Astrocyte (in vitro differentiated cells and primary cell): ENCODE results near the gene P2RX4. TPM values are rescaled to one million over a fixed set of nuclear protein-coding genes. Genes with fewer than 3 reads are reported as not detected.

Source experiments
- DNase-seq: peaks from one replicate; pipeline ENCODE4 v3.0.0-alpha.2; 2010; ENCODE audit warnings: low read depth
- FAIRE-seq: peaks from 2 replicates; lab custom pipeline; 2011; peaks lifted over from hg19 to GRCh38; lab: Jason Lieb, UNC
- H2AFZ ChIP-seq: 2 replicates; pipeline ENCODE4 v1.6.0; 2012; ENCODE audit warnings: low read depth, low read length, inconsistent platforms
- H3K27ac ChIP-seq: 2 replicates; pipeline ENCODE4 v1.5.1; 2011; ENCODE audit warnings: low read depth, low read length, inconsistent platforms
- H3K27me3 ChIP-seq: 2 replicates; pipeline ENCODE4 v1.6.0; 2011; ENCODE audit warnings: low read length, inconsistent platforms; ENCODE audit not compliant: insufficient read depth
- H3K36me3 ChIP-seq: 2 replicates; pipeline ENCODE4 v1.5.1; 2011; ENCODE audit warnings: low read length, inconsistent platforms; ENCODE audit not compliant: insufficient read depth
- H3K4me1 ChIP-seq: 2 replicates; pipeline ENCODE4 v1.5.1; 2011; ENCODE audit warnings: low read length, inconsistent platforms; ENCODE audit not compliant: insufficient read depth
- H3K4me2 ChIP-seq: 2 replicates; pipeline ENCODE4 v1.6.0; 2012; ENCODE audit warnings: low read length, inconsistent platforms
- H3K4me3 ChIP-seq: 2 replicates; pipeline ENCODE4 v1.5.1; 2011; ENCODE audit warnings: low read depth, mild to moderate bottlenecking, low read length, inconsistent platforms; ENCODE audit not compliant: insufficient read depth
- H3K79me2 ChIP-seq: 2 replicates; pipeline ENCODE4 v1.6.0; 2012; ENCODE audit warnings: mild to moderate bottlenecking, low read length, inconsistent platforms; ENCODE audit not compliant: insufficient read depth
- H3K9ac ChIP-seq: 2 replicates; pipeline ENCODE4 v1.6.0; 2012; ENCODE audit warnings: mild to moderate bottlenecking, low read length, inconsistent platforms
- H3K9me3 ChIP-seq: 2 replicates; pipeline ENCODE4 v1.5.1; 2012; ENCODE audit warnings: low read depth, mild to moderate bottlenecking, low read length, inconsistent platforms; ENCODE audit not compliant: insufficient read depth
- H4K20me1 ChIP-seq: 2 replicates; pipeline ENCODE4 v1.6.0; 2012; ENCODE audit warnings: low read length, inconsistent platforms; ENCODE audit not compliant: insufficient read depth
- H3K27ac Mint-ChIP-seq: one replicate; pipeline ENCODE4 v1.8.0; 2021; ENCODE audit warnings: mild to moderate bottlenecking, mixed read lengths; ENCODE audit not compliant: unreplicated experiment
- H3K27me3 Mint-ChIP-seq: one replicate; pipeline ENCODE4 v1.8.0; 2021; ENCODE audit warnings: low read depth, mixed read lengths; ENCODE audit not compliant: unreplicated experiment
- H3K36me3 Mint-ChIP-seq: one replicate; pipeline ENCODE4 v1.8.0; 2021; ENCODE audit warnings: low read depth, mixed read lengths; ENCODE audit not compliant: unreplicated experiment
- H3K4me1 Mint-ChIP-seq: one replicate; pipeline ENCODE4 v1.8.0; 2021; ENCODE audit warnings: low read depth, mixed read lengths; ENCODE audit not compliant: unreplicated experiment
- H3K4me3 Mint-ChIP-seq: one replicate; pipeline ENCODE4 v1.8.0; 2021; ENCODE audit warnings: mild to moderate bottlenecking, moderate library complexity, mixed read lengths; ENCODE audit not compliant: unreplicated experiment
- H3K9me3 Mint-ChIP-seq: one replicate; pipeline ENCODE4 v1.8.0; 2021; ENCODE audit warnings: mild to moderate bottlenecking, mixed read lengths; ENCODE audit not compliant: unreplicated experiment
- EZH2 ChIP-seq: IDR thresholded peaks from 2 replicates; pipeline ENCODE4 v1.6.1; 2012; ENCODE audit warnings: mild to moderate bottlenecking, low read length, inconsistent platforms; ENCODE audit not compliant: insufficient read depth
- total RNA-seq: library from RNA; stranded (reverse); gene quantifications from 2 replicates; pipeline ENCODE4 v1.2.1, GENCODE V29; 2021
- TF ChIP-seq, protein P1 (sequence below): IDR thresholded peaks from 2 replicates; pipeline ENCODE4 v1.5.1; 2011; ENCODE audit warnings: low read depth, mild to moderate bottlenecking, inconsistent platforms, low read length, moderate library complexity; ENCODE audit not compliant: insufficient read depth

Gene P2RX4
- total RNA-seq, 1 donor from 2014 or later = 13.9 TPM

DNA sequence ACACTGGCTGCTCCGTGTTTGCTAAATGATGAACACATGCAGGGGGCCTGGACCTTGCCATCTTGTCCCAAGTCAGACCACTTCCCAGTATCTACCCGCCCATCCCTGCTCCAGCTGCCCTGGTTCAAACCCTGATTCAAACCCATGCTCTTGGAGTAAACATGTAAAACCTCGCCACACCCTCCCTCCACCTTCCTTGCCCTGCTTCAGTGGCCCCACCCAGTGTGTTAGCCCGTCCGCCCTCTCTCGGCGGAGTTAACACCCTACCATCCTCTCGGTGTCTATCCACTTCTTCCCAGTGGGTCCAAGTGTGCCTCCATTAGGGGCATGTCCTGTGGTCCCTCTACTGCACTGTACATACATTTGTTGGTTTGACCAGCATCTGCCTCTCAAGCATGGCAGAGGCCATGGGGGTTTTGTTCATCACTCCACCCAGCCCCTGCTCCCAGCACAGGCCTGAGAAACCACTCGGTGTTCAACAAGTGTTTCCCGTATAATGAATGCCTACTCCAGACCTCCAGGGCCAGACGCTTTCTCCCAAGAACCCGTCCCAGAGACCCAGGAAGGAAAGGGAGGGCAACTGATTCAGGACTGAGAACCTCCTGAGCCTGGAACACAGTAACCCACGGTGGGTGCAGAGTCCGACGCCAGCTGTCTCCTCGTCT, 37.1 kb downstream of the P2RX4 start:
- TF ChIP-seq, protein P1, sequence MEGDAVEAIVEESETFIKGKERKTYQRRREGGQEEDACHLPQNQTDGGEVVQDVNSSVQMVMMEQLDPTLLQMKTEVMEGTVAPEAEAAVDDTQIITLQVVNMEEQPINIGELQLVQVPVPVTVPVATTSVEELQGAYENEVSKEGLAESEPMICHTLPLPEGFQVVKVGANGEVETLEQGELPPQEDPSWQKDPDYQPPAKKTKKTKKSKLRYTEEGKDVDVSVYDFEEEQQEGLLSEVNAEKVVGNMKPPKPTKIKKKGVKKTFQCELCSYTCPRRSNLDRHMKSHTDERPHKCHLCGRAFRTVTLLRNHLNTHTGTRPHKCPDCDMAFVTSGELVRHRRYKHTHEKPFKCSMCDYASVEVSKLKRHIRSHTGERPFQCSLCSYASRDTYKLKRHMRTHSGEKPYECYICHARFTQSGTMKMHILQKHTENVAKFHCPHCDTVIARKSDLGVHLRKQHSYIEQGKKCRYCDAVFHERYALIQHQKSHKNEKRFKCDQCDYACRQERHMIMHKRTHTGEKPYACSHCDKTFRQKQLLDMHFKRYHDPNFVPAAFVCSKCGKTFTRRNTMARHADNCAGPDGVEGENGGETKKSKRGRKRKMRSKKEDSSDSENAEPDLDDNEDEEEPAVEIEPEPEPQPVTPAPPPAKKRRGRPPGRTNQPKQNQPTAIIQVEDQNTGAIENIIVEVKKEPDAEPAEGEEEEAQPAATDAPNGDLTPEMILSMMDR = no peak
- no peak for TF ChIP-seq EZH2
- FAIRE-seq = no peak
- no peak overlapping the region for H2AFZ ChIP-seq
- H3K9ac ChIP-seq = no peak overlapping the region
- H3K9me3 ChIP-seq = no peaks in the 10 kb centered on the region
- H3K4me2 ChIP-seq = no peak overlapping the region
- H3K4me1 ChIP-seq = no peaks in the 10 kb centered on the region
- no peaks in the 10 kb centered on the region for H3K4me1 Mint-ChIP-seq
- H3K4me3 ChIP-seq = no peak overlapping the region
- H3K79me2 ChIP-seq = no peaks in the 10 kb centered on the region
- no peak for DNase-seq
- H4K20me1 ChIP-seq = no peaks in the 10 kb centered on the region
- H3K27me3 Mint-ChIP-seq = no peaks in the 10 kb centered on the region
- peaks cover 20% of the 10 kb centered on the region for H3K36me3 Mint-ChIP-seq
- H3K27me3 ChIP-seq = no peaks in the 10 kb centered on the region
- no peak overlapping the region for H3K27ac Mint-ChIP-seq
- H3K9me3 Mint-ChIP-seq = no peaks in the 10 kb centered on the region
- H3K36me3 ChIP-seq = no peaks in the 10 kb centered on the region
- H3K4me3 Mint-ChIP-seq = no peak overlapping the region
- H3K27ac ChIP-seq = no peak overlapping the region

DNA sequence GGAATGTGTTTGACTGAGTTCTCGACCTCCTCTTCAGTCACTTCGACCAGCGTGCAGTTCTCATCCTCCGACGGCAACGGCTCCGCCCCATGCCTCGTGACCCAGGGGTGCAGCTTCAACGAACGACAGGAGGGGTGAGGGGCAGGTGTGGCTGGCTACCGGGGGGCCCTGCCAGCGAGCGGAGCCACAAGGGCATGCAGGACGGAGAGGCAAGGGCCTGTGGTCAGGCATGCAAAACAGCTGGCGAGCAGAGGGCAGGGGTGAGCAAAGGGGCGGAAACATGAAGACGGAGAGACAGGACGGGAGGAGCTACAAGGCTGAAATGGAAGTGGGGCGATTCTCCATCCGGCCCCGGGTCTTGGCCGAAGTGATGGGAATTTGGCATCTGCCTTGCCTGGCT, 38.7 kb downstream of the P2RX4 start:
- Histone ChIP-seq H2AFZ (no peak overlapping the region), H3K9me3 (no peaks in the 10 kb centered on the region), H3K27ac (no peak overlapping the region), H3K4me3 (no peak overlapping the region), H3K79me2 (no peaks in the 10 kb centered on the region), H3K36me3 (peaks cover 4% of the 10 kb centered on the region), H3K27me3 (no peaks in the 10 kb centered on the region), H3K4me2 (no peak overlapping the region), H3K4me1 (no peaks in the 10 kb centered on the region), H4K20me1 (no peaks in the 10 kb centered on the region), H3K9ac (no peak overlapping the region)
- Mint-ChIP-seq H3K27ac (no peak overlapping the region), H3K27me3 (no peaks in the 10 kb centered on the region), H3K9me3 (no peaks in the 10 kb centered on the region), H3K4me1 (no peaks in the 10 kb centered on the region), H3K4me3 (no peak overlapping the region), H3K36me3 (peaks cover 31% of the 10 kb centered on the region)
- no peak for DNase-seq
- TF ChIP-seq, protein P1 = no peak
- no peak for TF ChIP-seq EZH2
- FAIRE-seq = no peak

DNA sequence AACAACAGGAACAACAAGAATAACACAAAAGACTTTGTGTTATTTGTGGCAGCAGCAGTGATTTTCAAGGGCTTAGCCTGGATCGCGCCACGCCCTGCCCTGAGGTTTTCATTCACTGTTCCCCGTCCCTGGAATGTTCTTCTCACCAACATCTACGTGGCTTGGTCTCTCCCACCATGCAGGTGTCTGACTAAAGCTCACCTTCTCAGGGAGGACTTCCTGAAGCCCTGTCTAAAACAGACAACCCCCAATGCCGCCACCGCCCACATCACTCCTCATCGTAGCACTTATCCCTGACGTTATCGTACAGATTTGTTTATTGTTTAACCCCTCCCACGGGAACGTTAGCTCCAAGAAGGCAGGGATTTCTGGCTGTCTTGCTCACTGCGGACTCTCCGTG, 40.4 kb downstream of the P2RX4 start:
- Histone ChIP-seq H4K20me1 (no peaks in the 10 kb centered on the region), H3K9me3 (no peaks in the 10 kb centered on the region), H3K36me3 (peaks cover 7% of the 10 kb centered on the region), H2AFZ (no peak overlapping the region), H3K27ac (no peak overlapping the region), H3K27me3 (no peaks in the 10 kb centered on the region), H3K79me2 (no peaks in the 10 kb centered on the region), H3K4me2 (no peak overlapping the region), H3K9ac (no peak overlapping the region), H3K4me3 (no peak overlapping the region), H3K4me1 (no peaks in the 10 kb centered on the region)
- Mint-ChIP-seq H3K27ac (no peak overlapping the region), H3K4me1 (no peaks in the 10 kb centered on the region), H3K36me3 (peaks cover 36% of the 10 kb centered on the region), H3K27me3 (no peaks in the 10 kb centered on the region), H3K4me3 (no peak overlapping the region), H3K9me3 (no peaks in the 10 kb centered on the region)
- TF ChIP-seq, protein P1 = no peak
- DNase-seq = no peak
- FAIRE-seq = no peak
